HG02973 (cell line): Measurements from ENCODE around the gene IGF2R.
A peak's percentile ranks its signal among the peaks of the same experiment; 100 is the strongest.

Experiments used
- ATAC-seq: cut with Tn5 transposase; IDR thresholded peaks from one replicate; pipeline ENCODE4 v1.9.1; 2021; ENCODE audit warnings: moderate library complexity; ENCODE audit not compliant: unreplicated experiment

Gene IGF2R

GRCh38 chr6:160042014-160042773 lies 73.3 kb downstream of the IGF2R start:
- no peak for ATAC-seq

GRCh38 chr6:160042788-160043301 lies 74.0 kb downstream of the IGF2R start:
- ATAC-seq, result no peak

- ATAC-seq, result no peak
Measured at GRCh38 chr6:160043784-160044183, 74.9 kb downstream of the IGF2R start.

- ATAC-seq, result no peak
Measured at GRCh38 chr6:160044687-160045086, 75.8 kb downstream of the IGF2R start.

GRCh38 chr6:160048471-160048870 lies 79.6 kb downstream of the IGF2R start:
- ATAC-seq, result no peak

- ATAC-seq, result no peak
Measured at GRCh38 chr6:160049346-160049745, 80.5 kb downstream of the IGF2R start.

- ATAC-seq, result no peak
Measured at GRCh38 chr6:160050022-160050421, 81.1 kb downstream of the IGF2R start.

- ATAC-seq, result no peak
Measured at GRCh38 chr6:160051390-160051789, 82.5 kb downstream of the IGF2R start.

- no peak for ATAC-seq
Measured at GRCh38 chr6:160054271-160054670, 85.4 kb downstream of the IGF2R start.

GRCh38 chr6:160054913-160055312 lies 86.0 kb downstream of the IGF2R start:
- no peak for ATAC-seq

GRCh38 chr6:160055378-160055777 lies 86.5 kb downstream of the IGF2R start:
- no peak for ATAC-seq

- no peak for ATAC-seq
Measured at GRCh38 chr6:160055813-160056212, 86.9 kb downstream of the IGF2R start.

GRCh38 chr6:160057080-160057479 lies 88.2 kb downstream of the IGF2R start:
- ATAC-seq, result no peak

- ATAC-seq, result no peak
Measured at GRCh38 chr6:160058603-160059215, 89.8 kb downstream of the IGF2R start.

- no peak for ATAC-seq
Measured at GRCh38 chr6:160060221-160060620, 91.3 kb downstream of the IGF2R start.

GRCh38 chr6:160060920-160061447 lies 92.1 kb downstream of the IGF2R start:
- ATAC-seq, result no peak

- no peak for ATAC-seq
Measured at GRCh38 chr6:160063771-160064413, 95.0 kb downstream of the IGF2R start.

GRCh38 chr6:160065200-160065599 lies 96.3 kb downstream of the IGF2R start:
- no peak for ATAC-seq

- no peak for ATAC-seq
Measured at GRCh38 chr6:160067564-160067963, 98.7 kb downstream of the IGF2R start.

GRCh38 chr6:160068346-160068745 lies 99.5 kb downstream of the IGF2R start:
- no peak for ATAC-seq

GRCh38 chr6:160069050-160069454 lies 100.2 kb downstream of the IGF2R start:
- peak; percentile 89 for ATAC-seq

GRCh38 chr6:160069459-160069858 lies 100.6 kb downstream of the IGF2R start:
- ATAC-seq, result no peak
